Central memory CD8-positive, alpha-beta T cell (primary cell): ENCODE results near the gene HOXA6.

Experiments
- ATAC-seq: fragments of 150-1000 bp; cut with Tn5 transposase; replicated peaks from 2 replicates; pipeline ENCODE4 v1.10.0; 2022; ENCODE audit warnings: mild to moderate bottlenecking, moderate FRiP score, moderate number of reproducible peaks; ENCODE audit not compliant: poor library complexity, severe bottlenecking; ENCODE audit errors: extremely low read depth
- DNase-seq, 2 donors: peaks; one replicate each; pipeline ENCODE4 v3.0.0; 2021; ENCODE audit warnings: low spot score in 2 of 2
- H3K27ac Mint-ChIP-seq: one replicate; pipeline ENCODE4 v1.8.0; 2022; ENCODE audit warnings: low read depth, mild to moderate bottlenecking, moderate library complexity, mixed read lengths
- H3K27me3 Mint-ChIP-seq: one replicate; pipeline ENCODE4 v1.8.0; 2022; ENCODE audit warnings: mixed read lengths
- H3K36me3 Mint-ChIP-seq: one replicate; pipeline ENCODE4 v1.8.0; 2022; ENCODE audit warnings: mild to moderate bottlenecking, moderate library complexity, mixed read lengths; ENCODE audit not compliant: insufficient read depth
- H3K4me1 Mint-ChIP-seq: one replicate; pipeline ENCODE4 v1.8.0; 2022; ENCODE audit warnings: mixed read lengths
- H3K4me3 Mint-ChIP-seq: one replicate; pipeline ENCODE4 v1.8.0; 2022; ENCODE audit warnings: mild to moderate bottlenecking, moderate library complexity, mixed read lengths
- H3K9me3 Mint-ChIP-seq: one replicate; pipeline ENCODE4 v1.8.0; 2022; ENCODE audit warnings: mixed read lengths

Gene HOXA6

GRCh38 chr7:27101171-27101956, 46.2 kb downstream of the HOXA6 start:
- Mint-ChIP-seq H3K9me3 (no peaks in the 10 kb centered on the region), H3K36me3 (peaks cover 9% of the 10 kb centered on the region), H3K27me3 (peaks cover 63% of the 10 kb centered on the region), H3K4me1 (peaks cover 36% of the 10 kb centered on the region), H3K4me3 (no peak overlapping the region), H3K27ac (no peak overlapping the region)
- no peak for DNase-seq
- ATAC-seq: no peak

- H3K36me3 Mint-ChIP-seq: peaks cover 11% of the 10 kb centered on the region
- H3K4me1 Mint-ChIP-seq: peaks cover 36% of the 10 kb centered on the region
- DNase-seq: no peak
- H3K9me3 Mint-ChIP-seq: no peaks in the 10 kb centered on the region
- peaks cover 63% of the 10 kb centered on the region for H3K27me3 Mint-ChIP-seq
- ATAC-seq: no peak
- no peak overlapping the region for H3K27ac Mint-ChIP-seq
- no peak overlapping the region for H3K4me3 Mint-ChIP-seq
Measured at GRCh38 chr7:27100694-27101170, 46.8 kb downstream of the HOXA6 start.

- no peak overlapping the region for H3K27ac Mint-ChIP-seq
- H3K27me3 Mint-ChIP-seq: peaks cover 72% of the 10 kb centered on the region
- peaks cover 16% of the 10 kb centered on the region for H3K36me3 Mint-ChIP-seq
- H3K9me3 Mint-ChIP-seq: no peaks in the 10 kb centered on the region
- peaks cover 46% of the 10 kb centered on the region for H3K4me1 Mint-ChIP-seq
- no peak for ATAC-seq
- H3K4me3 Mint-ChIP-seq: no peak overlapping the region
- no peak for DNase-seq
Measured at GRCh38 chr7:27099453-27100370, 47.9 kb downstream of the HOXA6 start.

DNA sequence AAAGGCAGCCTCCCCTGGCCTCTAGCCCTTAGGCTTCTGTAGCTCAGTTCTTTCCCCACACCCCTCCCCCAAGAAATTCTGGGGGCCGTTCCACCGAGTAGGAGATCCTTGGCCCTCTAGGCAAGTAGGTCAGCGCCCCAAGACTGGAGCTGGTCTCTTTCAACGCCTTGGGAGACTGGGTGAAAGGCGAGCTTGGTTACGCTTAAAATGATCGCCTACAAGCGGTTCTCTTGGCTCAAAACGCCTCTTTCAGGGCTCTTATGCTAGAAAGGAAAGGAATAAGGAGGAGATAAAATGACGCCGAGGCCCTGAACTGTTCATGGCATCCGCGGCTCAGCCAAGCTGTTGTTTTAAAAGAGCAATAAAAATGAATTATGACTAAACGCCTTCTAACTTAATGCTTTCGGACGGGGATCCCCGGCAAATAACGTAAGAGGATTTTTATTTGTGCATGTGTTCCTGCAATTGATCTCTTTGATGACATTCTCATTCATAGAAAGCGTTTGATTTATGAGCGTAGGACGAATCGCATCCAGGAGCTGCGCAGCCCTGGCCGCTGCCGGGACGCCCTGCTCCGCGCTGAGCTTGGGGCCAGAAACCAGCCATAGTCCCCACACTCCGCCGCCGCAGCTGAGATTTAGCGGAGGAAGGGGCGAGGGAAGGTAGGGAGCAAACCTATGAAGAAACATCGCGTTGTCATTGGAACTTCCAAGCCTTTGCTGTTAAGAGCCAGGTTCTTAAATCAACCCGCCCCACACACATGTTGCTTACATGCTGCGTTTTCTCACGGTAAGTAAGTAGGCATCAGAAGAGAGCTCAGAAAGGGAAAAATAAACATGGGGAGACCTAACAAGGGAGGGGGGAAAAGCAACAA, 48.8 kb downstream of the HOXA6 start:
- ATAC-seq (no peak), DNase-seq (no peak)
- peaks cover 18% of the 10 kb centered on the region for H3K36me3 Mint-ChIP-seq
- H3K27me3 Mint-ChIP-seq: peaks cover 72% of the 10 kb centered on the region
- no peak overlapping the region for H3K27ac Mint-ChIP-seq
- H3K9me3 Mint-ChIP-seq: no peaks in the 10 kb centered on the region
- H3K4me1 Mint-ChIP-seq: peaks cover 52% of the 10 kb centered on the region
- peak overlapping the region; percentile 12 for H3K4me3 Mint-ChIP-seq

DNA sequence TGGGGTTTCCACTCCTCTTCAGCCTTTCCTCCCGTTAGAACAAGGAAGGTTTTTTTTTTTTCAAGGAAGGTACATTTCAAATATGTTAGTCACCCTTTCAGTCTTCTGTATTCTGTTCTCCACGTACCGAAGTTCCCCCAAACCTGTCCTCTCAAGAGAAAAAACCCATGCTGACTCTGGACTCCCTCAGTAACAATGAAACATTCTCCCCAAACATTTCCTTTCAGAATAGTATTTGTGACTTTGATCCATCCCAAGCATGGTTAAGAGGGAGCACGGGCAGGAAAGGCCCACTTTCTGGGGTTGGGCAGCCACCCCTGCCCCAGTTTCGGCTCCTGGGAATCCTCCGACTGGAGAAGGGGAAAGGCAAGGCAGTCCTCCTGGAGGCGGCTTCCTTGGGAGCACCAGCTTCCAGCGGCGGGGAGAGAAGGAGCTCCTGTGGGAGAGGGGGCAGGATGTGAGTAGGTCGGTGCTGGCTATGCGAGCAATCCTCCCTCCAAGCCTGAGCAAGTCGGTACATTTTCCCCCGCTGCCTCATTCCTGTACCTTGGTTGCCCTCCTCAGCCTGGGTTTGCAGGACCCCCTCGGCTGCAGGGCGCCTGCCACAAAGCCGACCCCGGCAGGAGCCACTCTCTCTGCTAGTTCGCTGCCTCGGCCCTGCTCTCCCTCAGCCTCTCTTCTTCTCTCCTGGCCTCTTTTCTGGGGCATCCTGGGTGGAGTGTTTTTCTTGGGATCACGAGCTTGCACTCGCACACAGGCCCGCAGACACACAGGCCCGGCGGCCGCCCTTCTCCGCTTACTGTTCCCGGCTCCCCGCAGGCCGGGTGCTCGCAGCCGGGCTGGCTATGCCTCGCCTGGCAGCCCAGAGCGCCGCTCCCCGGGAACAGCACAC, 49.6 kb downstream of the HOXA6 start:
- DNase-seq (no peak), ATAC-seq (no peak)
- Mint-ChIP-seq H3K36me3 (peaks cover 18% of the 10 kb centered on the region), H3K27ac (no peak overlapping the region), H3K9me3 (no peaks in the 10 kb centered on the region), H3K4me1 (peaks cover 46% of the 10 kb centered on the region), H3K27me3 (peaks cover 72% of the 10 kb centered on the region), H3K4me3 (peak overlapping the region; percentile 85)

GRCh38 chr7:27096768-27097514, 50.6 kb downstream of the HOXA6 start:
- Mint-ChIP-seq H3K4me1 (peaks cover 38% of the 10 kb centered on the region), H3K36me3 (peaks cover 16% of the 10 kb centered on the region), H3K9me3 (no peaks in the 10 kb centered on the region), H3K27ac (peak overlapping the region; percentile 82), H3K27me3 (peaks cover 72% of the 10 kb centered on the region), H3K4me3 (peak overlapping the region; percentile 85)
- DNase-seq (no peak), ATAC-seq (no peak)

DNA sequence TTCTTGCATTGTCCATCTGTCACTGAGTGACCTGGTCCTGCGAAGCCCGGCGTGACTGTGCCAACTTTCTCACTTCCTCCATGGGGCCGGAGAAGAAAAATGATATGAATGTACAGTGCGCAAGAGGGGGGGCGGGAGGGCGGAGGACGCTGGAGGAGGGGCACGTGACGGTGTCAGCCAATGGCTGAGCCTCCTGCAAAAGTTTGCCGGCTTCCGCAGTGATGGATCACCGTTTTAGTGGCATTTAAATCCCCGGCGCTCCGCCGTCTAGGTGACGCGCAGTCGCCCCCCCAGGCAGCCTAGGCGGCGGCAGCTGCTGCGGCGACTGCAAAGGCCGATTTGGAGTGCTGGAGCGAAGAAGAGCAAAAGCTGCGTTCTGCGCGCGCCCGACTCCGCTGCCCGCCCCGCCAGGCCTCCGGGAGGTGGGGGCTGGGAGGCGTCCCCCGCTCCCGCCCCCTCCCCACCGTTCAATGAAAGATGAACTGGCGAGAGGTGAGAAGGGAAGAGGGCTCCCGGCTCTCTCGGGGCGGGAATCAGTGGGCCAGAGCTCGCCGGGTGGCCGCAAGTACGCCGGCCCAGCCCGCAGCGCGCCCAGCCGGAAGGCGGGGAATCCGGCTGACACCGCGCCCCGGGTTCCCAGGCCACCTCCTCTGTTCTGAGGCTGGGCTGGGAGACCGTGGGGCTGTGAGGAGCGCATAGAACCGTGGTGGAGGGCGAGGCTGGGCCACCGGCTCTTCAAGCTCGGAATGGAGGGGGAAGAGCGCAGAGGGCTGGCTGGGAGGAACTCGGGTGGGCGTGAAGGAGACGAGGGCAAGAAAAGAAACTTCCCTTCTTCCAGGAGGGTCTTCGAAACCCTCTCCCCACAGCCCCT, 51.4 kb downstream of the HOXA6 start, which contains the start of gene HOXA1:
TSS of gene HOXA1 (minus strand) at position 104 of the 871 bp plus-strand sequence. CDS start at position 16, 88 bp downstream.
- peaks cover 15% of the 10 kb centered on the region for H3K36me3 Mint-ChIP-seq
- peaks cover 32% of the 10 kb centered on the region for H3K4me1 Mint-ChIP-seq
- DNase-seq (peak; percentile 58 to 69), ATAC-seq (peak; percentile 92)
- H3K27me3 Mint-ChIP-seq: peaks cover 72% of the 10 kb centered on the region
- no peaks in the 10 kb centered on the region for H3K9me3 Mint-ChIP-seq
- H3K4me3 Mint-ChIP-seq: peak within 1 kb of the TSS; percentile 85
- peak within 1 kb of the TSS; percentile 82 for H3K27ac Mint-ChIP-seq
